Vagina (tissue), 2 donors: ENCODE data around the gene FAM118B. TPM values are rescaled to one million over a fixed set of nuclear protein-coding genes. Genes with fewer than 3 reads are reported as not detected.

Experiments used
- DNase-seq, 2 donors: peaks; one replicate each; pipeline ENCODE4 v3.0.0-alpha.2; 2017; ENCODE audit errors: extremely low spot score in 2 of 2
- H3K27ac ChIP-seq: fragments of 200-600 bp; sonication (generic); one replicate; pipeline ENCODE4 v1.5.1; 2019
- H3K27me3 ChIP-seq: fragments of 200-600 bp; sonication (generic); one replicate; pipeline ENCODE4 v1.5.1; 2019
- H3K36me3 ChIP-seq, 2 donors: fragments of 200-600 bp; sonication (generic); one replicate each; pipeline ENCODE4 v1.5.1; 2017 to 2019
- H3K4me1 ChIP-seq: fragments of 200-600 bp; sonication (generic); one replicate; pipeline ENCODE4 v1.5.1; 2019
- H3K4me3 ChIP-seq, 2 donors: fragments of 200-600 bp; sonication (generic); 1 replicate in 1 of 2; 2 replicates in 1 of 2; pipeline ENCODE4 v1.5.1; 2016 to 2019
- H3K9me3 ChIP-seq: fragments of 200-600 bp; sonication (generic); one replicate; pipeline ENCODE4 v1.5.1; 2019
- CTCF ChIP-seq, 3 experiments: fragments of 450-650 bp in 2 of 3; fragments of 200-600 bp in 1 of 3; sonication (generic) in 1 of 3; IDR thresholded peaks; one replicate each; pipeline ENCODE4 v1.5.1; 2017 to 2019; ENCODE audit warnings: antibody characterized with exemption in 3 of 3, mild to moderate bottlenecking in 2 of 3, moderate library complexity in 2 of 3
- POLR2A ChIP-seq, 2 donors: fragments of 450-650 bp; IDR thresholded peaks; one replicate each; pipeline ENCODE4 v1.6.1; 2017; ENCODE audit warnings: antibody characterized with exemption in 2 of 2, mild to moderate bottlenecking in 2 of 2, moderate library complexity in 2 of 2
- POLR2AphosphoS5 ChIP-seq, 2 donors: sonication (generic); formaldehyde crosslinking; IDR thresholded peaks; one replicate each; pipeline ENCODE4 v1.9.0; 2017; ENCODE audit warnings: antibody characterized with exemption in 2 of 2, mild to moderate bottlenecking in 2 of 2, low read depth in 1 of 2; ENCODE audit not compliant: insufficient read depth in 1 of 2
- intact Hi-C: fragments of 100-400 bp; cut with DNase I; formaldehyde crosslinking; loops from one replicate; pipeline ENCODE4 v1.15.1; 2023
- total RNA-seq: library from RNA; depleted of rRNA; stranded (reverse); fragments of >200 nt; gene quantifications from one replicate; pipeline ENCODE4 v1.2.3, GENCODE V29; 2016

The FAM118B gene
- total RNA-seq, 1 donor from 2014 or later = 14.7 TPM

- intact Hi-C loops = no loop called here
- H3K27me3 ChIP-seq = no peaks in the 10 kb centered on the region
- no peak overlapping the region for H3K27ac ChIP-seq
- no peak overlapping the region for H3K4me3 ChIP-seq
- H3K36me3 ChIP-seq = peaks cover 0 to 8% of the 10 kb centered on the region in 2 donors
- H3K9me3 ChIP-seq = no peaks in the 10 kb centered on the region
- no peaks in the 10 kb centered on the region for H3K4me1 ChIP-seq
- no peak for TF ChIP-seq CTCF (IDR thresholded peaks at IDR 0.05)
- TF ChIP-seq POLR2AphosphoS5 (IDR thresholded peaks at IDR 0.05; ENCODE audit: insufficient read depth in 1 of 2, low read depth in 1 of 2) = no peak
- TF ChIP-seq POLR2A (IDR thresholded peaks at IDR 0.05) = no peak
- DNase-seq = no peak
Measured at GRCh38 chr11:126231725-126232459, 20.3 kb downstream of the FAM118B start.

GRCh38 chr11:126232683-126233082 lies 21.1 kb downstream of the FAM118B start:
- TF ChIP-seq POLR2A (IDR thresholded peaks at IDR 0.05) (no peak), CTCF (IDR thresholded peaks at IDR 0.05) (no peak), POLR2AphosphoS5 (IDR thresholded peaks at IDR 0.05; ENCODE audit: insufficient read depth in 1 of 2, low read depth in 1 of 2) (no peak)
- Histone ChIP-seq H3K9me3 (no peaks in the 10 kb centered on the region), H3K4me1 (no peaks in the 10 kb centered on the region), H3K27ac (no peak overlapping the region), H3K4me3 (no peak overlapping the region), H3K27me3 (no peaks in the 10 kb centered on the region), H3K36me3 (peaks cover 0 to 8% of the 10 kb centered on the region in 2 donors)
- no peak for DNase-seq
- intact Hi-C loops = no loop called here

- no peak for DNase-seq
- Histone ChIP-seq H3K27me3 (no peaks in the 10 kb centered on the region), H3K9me3 (no peaks in the 10 kb centered on the region), H3K4me1 (no peaks in the 10 kb centered on the region), H3K36me3 (peaks cover 0 to 13% of the 10 kb centered on the region in 2 donors), H3K4me3 (no peak overlapping the region), H3K27ac (no peak overlapping the region)
- TF ChIP-seq POLR2AphosphoS5 (IDR thresholded peaks at IDR 0.05; ENCODE audit: insufficient read depth in 1 of 2, low read depth in 1 of 2) (no peak), CTCF (IDR thresholded peaks at IDR 0.05) (no peak), POLR2A (IDR thresholded peaks at IDR 0.05) (no peak)
- intact Hi-C loops = no loop called here
Measured at GRCh38 chr11:126233391-126233790, 21.8 kb downstream of the FAM118B start.

- TF ChIP-seq CTCF (IDR thresholded peaks at IDR 0.05) (no peak), POLR2A (IDR thresholded peaks at IDR 0.05) (no peak), POLR2AphosphoS5 (IDR thresholded peaks at IDR 0.05; ENCODE audit: insufficient read depth in 1 of 2, low read depth in 1 of 2) (no peak)
- Histone ChIP-seq H3K27ac (no peak overlapping the region), H3K4me1 (no peaks in the 10 kb centered on the region), H3K36me3 (peaks cover 0 to 21% of the 10 kb centered on the region in 2 donors), H3K9me3 (no peaks in the 10 kb centered on the region), H3K27me3 (no peaks in the 10 kb centered on the region), H3K4me3 (no peak overlapping the region)
- DNase-seq = no peak
- intact Hi-C loops = no loop called here
Measured at GRCh38 chr11:126246636-126247035, 35.1 kb downstream of the FAM118B start.

GRCh38 chr11:126253265-126253664 lies 41.7 kb downstream of the FAM118B start:
- no peak for DNase-seq
- H3K36me3 ChIP-seq = no peaks in the 10 kb centered on the region
- no peak overlapping the region for H3K27ac ChIP-seq
- H3K4me1 ChIP-seq = no peaks in the 10 kb centered on the region
- TF ChIP-seq CTCF (IDR thresholded peaks at IDR 0.05) = no peak
- no peak for TF ChIP-seq POLR2AphosphoS5 (IDR thresholded peaks at IDR 0.05; ENCODE audit: insufficient read depth in 1 of 2, low read depth in 1 of 2)
- TF ChIP-seq POLR2A (IDR thresholded peaks at IDR 0.05) = no peak
- H3K9me3 ChIP-seq = no peaks in the 10 kb centered on the region
- no peak overlapping the region for H3K4me3 ChIP-seq
- intact Hi-C loops = no loop called here
- no peaks in the 10 kb centered on the region for H3K27me3 ChIP-seq
